Mesenchymal stem cell (in vitro differentiated cells and primary cell): ENCODE results near the gene CCR4.
"Not testable (repeated sequence)": the region's sequence is repeated elsewhere in the genome, so short reads cannot be mapped to it uniquely, and the experiment has no call there.

ENCODE experiments used
- DNase-seq: peaks from one replicate; pipeline ENCODE4 v3.0.0-alpha.2; 2013
- H2AFZ ChIP-seq: one replicate; pipeline ENCODE4 v1.6.1; 2013; ENCODE audit warnings: low read depth, mild to moderate bottlenecking, control low read depth, inconsistent platforms, low read length, moderate library complexity
- H2AK5ac ChIP-seq: 2 replicates; pipeline ENCODE4 v1.6.1; 2013; ENCODE audit warnings: low read length, moderate library complexity, mild to moderate bottlenecking, inconsistent platforms; ENCODE audit not compliant: severe bottlenecking
- H2BK120ac ChIP-seq: one replicate; pipeline ENCODE4 v1.6.1; 2013; ENCODE audit warnings: low read depth, mild to moderate bottlenecking, inconsistent platforms, low read length, moderate library complexity
- H2BK12ac ChIP-seq, 2 experiments: one replicate each; pipeline ENCODE4 v1.6.1; 2013; ENCODE audit warnings: inconsistent platforms in 2 of 2, low read length in 2 of 2, mild to moderate bottlenecking in 2 of 2, moderate library complexity in 2 of 2, control low read depth in 1 of 2
- H2BK15ac ChIP-seq: one replicate; pipeline ENCODE4 v1.6.1; 2013; ENCODE audit warnings: mild to moderate bottlenecking, low read depth, inconsistent platforms; ENCODE audit not compliant: poor library complexity, severe bottlenecking
- H2BK5ac ChIP-seq: 2 replicates; pipeline ENCODE4 v1.6.1; 2013; ENCODE audit warnings: low read depth, mild to moderate bottlenecking, low read length, control low read depth, inconsistent platforms; ENCODE audit not compliant: poor library complexity, severe bottlenecking
- H3K14ac ChIP-seq, 2 experiments: one replicate each; pipeline ENCODE4 v1.6.1; 2013; ENCODE audit warnings: inconsistent platforms in 2 of 2, low read length in 2 of 2, control low read depth in 1 of 2, mild to moderate bottlenecking in 1 of 2, moderate library complexity in 1 of 2
- H3K18ac ChIP-seq, 2 experiments: one replicate each; pipeline ENCODE4 v1.6.1; 2013; ENCODE audit warnings: inconsistent platforms in 2 of 2, low read length in 2 of 2, control low read depth in 1 of 2, low read depth in 1 of 2, mild to moderate bottlenecking in 1 of 2
- H3K23ac ChIP-seq, 2 experiments: one replicate each; pipeline ENCODE4 v1.6.1; 2013; ENCODE audit warnings: inconsistent platforms in 2 of 2, low read length in 2 of 2, mild to moderate bottlenecking in 2 of 2, moderate library complexity in 2 of 2, control low read depth in 1 of 2
- H3K27ac ChIP-seq: 2 replicates; pipeline ENCODE4 v1.5.1; 2013; ENCODE audit warnings: mild to moderate bottlenecking, moderate library complexity, low read length, control low read depth, inconsistent platforms; ENCODE audit not compliant: poor library complexity, severe bottlenecking
- H3K27me3 ChIP-seq, 2 experiments: 2 replicates each; pipeline versions ENCODE4 v1.6.1 to v1.7.0; 2013; ENCODE audit warnings: low read length in 2 of 2, mild to moderate bottlenecking in 2 of 2, moderate library complexity in 2 of 2, control low read depth in 1 of 2, inconsistent platforms in 1 of 2; ENCODE audit not compliant: control insufficient read depth in 1 of 2, insufficient read depth in 1 of 2
- H3K36me3 ChIP-seq, 2 experiments: 2 replicates each; pipeline versions ENCODE4 v1.6.1 to v1.7.0; 2013; ENCODE audit warnings: low read length in 2 of 2, control low read depth in 1 of 2, inconsistent platforms in 1 of 2, low read depth in 1 of 2, mild to moderate bottlenecking in 1 of 2; ENCODE audit not compliant: insufficient read depth in 2 of 2, control insufficient read depth in 1 of 2
- H3K4ac ChIP-seq, 2 experiments: one replicate each; pipeline ENCODE4 v1.6.1; 2013; ENCODE audit warnings: inconsistent platforms in 2 of 2, low read length in 2 of 2, mild to moderate bottlenecking in 2 of 2, moderate library complexity in 2 of 2, control low read depth in 1 of 2, low read depth in 1 of 2
- H3K4me1 ChIP-seq: 2 replicates; pipeline ENCODE4 v1.6.1; 2013; ENCODE audit warnings: low read depth, low read length, control low read depth; ENCODE audit not compliant: control insufficient read depth, insufficient read depth
- H3K4me2 ChIP-seq: 2 replicates; pipeline ENCODE4 v1.6.1; 2013; ENCODE audit warnings: low read length, mild to moderate bottlenecking, inconsistent platforms; ENCODE audit not compliant: poor library complexity, severe bottlenecking
- H3K4me3 ChIP-seq, 2 experiments: 2 replicates each; pipeline versions ENCODE4 v1.5.1 to v1.7.0; 2013; ENCODE audit warnings: low read length in 2 of 2, mild to moderate bottlenecking in 2 of 2, control low read depth in 1 of 2, low read depth in 1 of 2; ENCODE audit not compliant: insufficient read depth in 1 of 2
- H3K79me1 ChIP-seq: replicated peaks from 2 replicates; pipeline ENCODE4 v1.6.1; 2013; ENCODE audit warnings: mild to moderate bottlenecking, control low read depth, low read length, inconsistent platforms; ENCODE audit not compliant: poor library complexity, severe bottlenecking
- H3K9ac ChIP-seq: 2 replicates; pipeline ENCODE4 v1.7.0; 2013; ENCODE audit warnings: mild to moderate bottlenecking, low read length, moderate library complexity
- H3K9me3 ChIP-seq: 2 replicates; pipeline ENCODE4 v1.7.0; 2013; ENCODE audit warnings: mild to moderate bottlenecking, low read length; ENCODE audit not compliant: control insufficient read depth
- H4K8ac ChIP-seq: one replicate; pipeline ENCODE4 v1.6.1; 2013; ENCODE audit warnings: inconsistent platforms, mild to moderate bottlenecking, low read length, moderate library complexity
- H4K91ac ChIP-seq: one replicate; pipeline ENCODE4 v1.6.1; 2013; ENCODE audit warnings: mild to moderate bottlenecking, low read length, inconsistent platforms
- WGBS: methylation state at CpG from one replicate; pipeline ENCODE4 v1.1.7; 2013; ENCODE audit warnings: mixed read lengths; 5-methylcytosine and 5-hydroxymethylcytosine counted together

Gene CCR4

GRCh38 chr3:32968166-32968919 lies 16.9 kb downstream of the CCR4 start:
- Histone ChIP-seq H2BK15ac (no peak overlapping the region), H4K8ac (no peak overlapping the region), H3K4me1 (no peaks in the 10 kb centered on the region), H2AK5ac (no peak overlapping the region), H3K23ac (no peak overlapping the region), H3K4me3 (no peak overlapping the region), H4K91ac (no peak overlapping the region), H2AFZ (no peak overlapping the region), H2BK5ac (no peak overlapping the region), H3K36me3 (no peaks in the 10 kb centered on the region), H3K18ac (no peak overlapping the region), H2BK12ac (no peak overlapping the region), H3K4me2 (no peak overlapping the region), H3K27me3 (peaks cover 0 to 6% of the 10 kb centered on the region in 2 experiments), H3K9me3 (no peaks in the 10 kb centered on the region), H3K4ac (no peak overlapping the region), H3K79me1 (no peaks in the 10 kb centered on the region), H2BK120ac (no peak overlapping the region), H3K14ac (no peak overlapping the region), H3K9ac (no peak overlapping the region), H3K27ac (no peak overlapping the region)
- no peak for DNase-seq
- 93% methylated on average over 3 of the region's 3 CpGs for WGBS

- H4K8ac ChIP-seq: no peak overlapping the region
- no peak overlapping the region for H2AFZ ChIP-seq
- no peaks in the 10 kb centered on the region for H3K9me3 ChIP-seq
- no peak for DNase-seq
- no peak overlapping the region for H3K23ac ChIP-seq
- H3K9ac ChIP-seq: no peak overlapping the region
- no peaks in the 10 kb centered on the region for H3K4me1 ChIP-seq
- H3K36me3 ChIP-seq: no peaks in the 10 kb centered on the region
- no peak overlapping the region for H2BK15ac ChIP-seq
- no peak overlapping the region for H2AK5ac ChIP-seq
- 90% methylated on average over 6 of the region's 6 CpGs for WGBS
- no peak overlapping the region for H2BK5ac ChIP-seq
- no peak overlapping the region for H3K4ac ChIP-seq
- H3K79me1 ChIP-seq: no peaks in the 10 kb centered on the region
- no peak overlapping the region for H3K4me3 ChIP-seq
- H2BK120ac ChIP-seq: no peak overlapping the region
- no peak overlapping the region for H4K91ac ChIP-seq
- H3K27ac ChIP-seq: no peak overlapping the region
- H3K4me2 ChIP-seq: no peak overlapping the region
- no peak overlapping the region for H2BK12ac ChIP-seq
- H3K27me3 ChIP-seq: peaks cover 0 to 6% of the 10 kb centered on the region in 2 experiments
- H3K18ac ChIP-seq: peak overlapping the region in 1 of 2 experiments; percentile 42
- H3K14ac ChIP-seq: no peak overlapping the region
These were observed 17.5 kb downstream of the CCR4 start for GRCh38 chr3:32968920-32969389.

GRCh38 chr3:32969656-32970055 lies 18.2 kb downstream of the CCR4 start:
- Histone ChIP-seq H3K4me1 (no peaks in the 10 kb centered on the region), H3K36me3 (no peaks in the 10 kb centered on the region), H4K8ac (no peak overlapping the region), H3K4me2 (no peak overlapping the region), H3K18ac (no peak overlapping the region), H4K91ac (no peak overlapping the region), H2BK15ac (no peak overlapping the region), H2BK120ac (no peak overlapping the region), H3K23ac (no peak overlapping the region), H3K9me3 (no peaks in the 10 kb centered on the region), H3K4me3 (no peak overlapping the region), H2AFZ (no peak overlapping the region), H3K79me1 (no peaks in the 10 kb centered on the region), H3K14ac (no peak overlapping the region), H2AK5ac (no peak overlapping the region), H3K27ac (no peak overlapping the region), H3K27me3 (peaks cover 0 to 6% of the 10 kb centered on the region in 2 experiments), H2BK12ac (no peak overlapping the region), H3K9ac (no peak overlapping the region), H3K4ac (no peak overlapping the region), H2BK5ac (no peak overlapping the region)
- peak; percentile 85 for DNase-seq
- 4% methylated on average over 4 of the region's 4 CpGs for WGBS

GRCh38 chr3:32971291-32971690 lies 19.8 kb downstream of the CCR4 start:
- peaks cover 0 to 11% of the 10 kb centered on the region in 2 experiments for H3K27me3 ChIP-seq
- H3K4me1 ChIP-seq, H2BK120ac ChIP-seq, H3K18ac ChIP-seq, H3K4ac ChIP-seq, H3K4me3 ChIP-seq, H3K79me1 ChIP-seq, H3K9ac ChIP-seq, H2BK12ac ChIP-seq, H3K9me3 ChIP-seq, H3K23ac ChIP-seq, H4K91ac ChIP-seq, H3K36me3 ChIP-seq, H3K4me2 ChIP-seq, H2AK5ac ChIP-seq, H3K14ac ChIP-seq, DNase-seq, H2BK5ac ChIP-seq, H3K27ac ChIP-seq, H2AFZ ChIP-seq, H4K8ac ChIP-seq, H2BK15ac ChIP-seq: not testable (repeated sequence)
- 90% methylated on average over 6 of the region's 7 CpGs for WGBS
